CD4-positive, alpha-beta T cell treated with Interleukin-10 for 1 hour (primary cell): ENCODE results near the gene LIN52.

ENCODE experiments used
- DNase-seq: peaks from one replicate; pipeline ENCODE4 v3.0.0-alpha.2; 2020

Gene LIN52

GRCh38 chr14:74238974-74239847, 154.5 kb downstream of the LIN52 start, which contains the start of gene VSX2:
VSX2 (plus strand) TSS chr14:74239449; CDS start chr14:74239562, 113 bp downstream.
- DNase-seq = no peak

GRCh38 chr14:74239848-74240793, 155.4 kb downstream of the LIN52 start:
- DNase-seq = no peak

- DNase-seq = no peak
Measured at GRCh38 chr14:74240794-74241651, 156.3 kb downstream of the LIN52 start.

- DNase-seq = no peak
Measured at GRCh38 chr14:74241652-74242017, 156.9 kb downstream of the LIN52 start.

- DNase-seq = no peak
Measured at GRCh38 chr14:74242021-74242779, 157.4 kb downstream of the LIN52 start.

- DNase-seq = no peak
Measured at GRCh38 chr14:74242780-74243042, 158.0 kb downstream of the LIN52 start.

GRCh38 chr14:74243051-74243450, 158.3 kb downstream of the LIN52 start:
- DNase-seq = no peak

GRCh38 chr14:74244115-74244514, 159.4 kb downstream of the LIN52 start:
- no peak for DNase-seq

- DNase-seq = no peak
Measured at GRCh38 chr14:74245292-74245691, 160.5 kb downstream of the LIN52 start.

GRCh38 chr14:74246542-74246941, 161.8 kb downstream of the LIN52 start:
- DNase-seq = no peak

GRCh38 chr14:74248017-74248416, 163.3 kb downstream of the LIN52 start:
- no peak for DNase-seq

GRCh38 chr14:74249433-74250375, 164.9 kb downstream of the LIN52 start:
- DNase-seq = no peak
